HEK293T (cell line): Measurements from ENCODE around the gene NUP42.

Source experiments
- ARNT ChIP-seq: fragments of 450-650 bp; IDR thresholded peaks from 2 replicates; pipeline ENCODE4 v1.6.1; 2017; ENCODE audit warnings: mild to moderate bottlenecking
- CTBP1 ChIP-seq: fragments of 450-650 bp; IDR thresholded peaks from 2 replicates; pipeline ENCODE4 v1.6.1; 2016; ENCODE audit warnings: borderline replicate concordance
- ELF4 ChIP-seq: fragments of 450-650 bp; IDR thresholded peaks from 2 replicates; pipeline ENCODE4 v1.6.1; 2017; ENCODE audit warnings: antibody characterized with exemption
- FOXA1 ChIP-seq: fragments of 450-650 bp; IDR thresholded peaks from 2 replicates; pipeline ENCODE4 v1.6.1; 2016; ENCODE audit warnings: mild to moderate bottlenecking
- FOXK2 ChIP-seq: fragments of 450-650 bp; IDR thresholded peaks from 2 replicates; pipeline ENCODE4 v1.6.1; 2016; ENCODE audit warnings: mild to moderate bottlenecking
- NFRKB ChIP-seq: fragments of 450-650 bp; IDR thresholded peaks from 2 replicates; pipeline ENCODE4 v1.6.1; 2016; ENCODE audit warnings: mild to moderate bottlenecking, moderate library complexity
- SUZ12 ChIP-seq: fragments of 450-650 bp; IDR thresholded peaks from 2 replicates; pipeline ENCODE4 v1.6.1; 2016; ENCODE audit warnings: mild to moderate bottlenecking

DNA sequence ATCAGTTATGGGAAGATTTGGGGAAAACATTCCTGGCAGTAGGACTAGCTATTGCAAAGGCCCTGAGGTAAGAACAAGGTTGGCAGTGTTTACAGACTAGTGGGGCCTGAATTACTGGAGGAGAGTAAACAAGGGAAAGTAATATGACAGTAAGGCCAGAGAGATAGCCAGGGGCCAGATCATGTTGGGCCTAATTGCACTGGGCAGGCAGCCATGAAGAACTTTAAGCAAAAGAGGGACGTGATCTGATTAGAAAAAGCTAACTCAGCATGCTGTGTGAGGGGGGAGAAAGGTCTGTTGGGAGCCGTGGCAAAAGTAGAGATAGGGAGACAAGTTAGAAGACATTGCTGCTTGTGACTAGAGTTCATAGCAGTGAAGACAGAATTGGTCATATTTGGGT, 9.2 kb downstream of the NUP42 start:
- TF ChIP-seq FOXA1 (no peak), SUZ12 (no peak), NFRKB (no peak), ARNT (no peak), CTBP1 (no peak), FOXK2 (no peak), ELF4 (no peak)
